GM19455 (cell line): Measurements from ENCODE around the gene STAG3.
"Not testable (repeated sequence)": the region's sequence is repeated elsewhere in the genome, so short reads cannot be mapped to it uniquely, and the experiment has no call there.

Source experiments
- ATAC-seq: cut with Tn5 transposase; IDR thresholded peaks from one replicate; pipeline ENCODE4 v1.9.1; 2021; ENCODE audit not compliant: unreplicated experiment

The STAG3 gene

GRCh38 chr7:100246121-100246864 is 68.6 kb downstream of the STAG3 start:
- not testable (repeated sequence) for ATAC-seq

DNA sequence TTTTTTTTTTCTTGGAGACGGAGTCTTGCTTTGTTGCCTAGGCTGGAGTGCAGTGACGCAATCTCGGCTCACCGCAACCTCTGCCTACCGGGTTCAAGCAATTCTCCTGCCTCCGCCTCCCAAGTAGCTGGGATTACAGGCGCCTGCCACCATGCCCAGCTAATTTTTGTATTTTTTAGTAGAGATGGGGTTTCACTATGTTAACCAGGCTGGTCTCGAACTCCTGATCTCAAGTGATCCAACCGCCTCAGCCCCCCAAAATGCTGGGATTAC is 69.1 kb downstream of the STAG3 start:
- not testable (repeated sequence) for ATAC-seq

- ATAC-seq: no peak
Measured at GRCh38 chr7:100247152-100247757, 69.5 kb downstream of the STAG3 start.

DNA sequence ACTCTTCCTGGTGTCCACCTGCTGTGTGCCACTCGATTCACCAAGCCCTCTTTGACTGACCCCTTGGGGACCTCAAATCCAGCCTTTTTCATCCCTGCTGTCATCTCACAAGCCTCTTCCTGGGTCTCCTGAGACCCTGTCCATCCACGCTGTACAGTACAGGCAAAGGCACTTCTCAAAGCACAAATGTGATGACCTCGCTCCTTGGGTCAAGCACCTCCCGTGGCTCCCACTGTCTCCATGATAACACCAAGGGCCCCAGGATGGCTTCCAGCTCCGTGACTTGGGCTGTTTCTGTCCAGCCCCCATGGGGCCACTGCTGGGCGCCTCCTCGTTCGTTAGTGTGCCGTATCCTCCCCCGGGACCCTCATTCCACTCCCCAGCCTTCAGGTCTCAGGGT is 70.8 kb downstream of the STAG3 start:
- no peak for ATAC-seq

GRCh38 chr7:100257017-100257416 is 79.3 kb downstream of the STAG3 start:
- no peak for ATAC-seq

DNA sequence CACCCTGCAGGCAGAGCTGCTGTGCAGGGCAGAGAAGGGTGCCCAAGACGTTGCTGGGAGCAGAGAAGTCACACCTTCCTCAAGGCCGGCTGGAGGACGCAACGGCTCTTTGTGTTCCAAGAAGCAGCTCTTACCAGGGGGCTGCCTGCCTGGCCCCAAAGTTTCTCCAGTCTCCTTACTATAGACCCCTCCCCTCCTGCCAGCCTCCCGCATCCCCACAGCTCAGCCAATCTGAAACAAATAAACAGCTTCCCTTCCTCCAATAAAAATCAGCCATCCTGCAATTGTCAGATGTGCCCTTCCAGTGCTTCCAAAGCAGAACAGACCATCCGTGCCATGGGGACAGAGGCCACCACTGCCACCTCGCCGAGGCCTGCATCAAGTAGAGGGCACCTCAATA is 82.3 kb downstream of the STAG3 start:
- not testable (repeated sequence) for ATAC-seq

GRCh38 chr7:100262896-100263295 is 85.2 kb downstream of the STAG3 start:
- ATAC-seq: not testable (repeated sequence)
